ENCODE measurements around the gene COL12A1.

- TF ChIP-seq CTCF (IDR thresholded peaks at IDR 0.05): no peak
- TF ChIP-seq POLR2A (IDR thresholded peaks at IDR 0.05): no peak
Measured at GRCh38 chr6:75106426-75106825, 99.4 kb downstream of the COL12A1 start.
